Gastroesophageal sphincter (tissue), 4 donors: ENCODE measurements around the gene HSF4. TPM values are rescaled to one million over a fixed set of nuclear protein-coding genes. Genes with fewer than 3 reads are reported as not detected.

Experiments used
- ATAC-seq: fragments of 150-250 bp; one replicate; pipeline ENCODE4 v1.9.1; 2016; ENCODE audit warnings: mild to moderate bottlenecking, moderate library complexity
- H3K27ac ChIP-seq, 4 donors: fragments of 200-600 bp; sonication (generic) in 3 of 4; 1 replicate in 3 of 4; 2 replicates in 1 of 4; pipeline ENCODE4 v1.5.1; 2016 to 2019
- H3K27me3 ChIP-seq: fragments of 200-600 bp; sonication (generic); one replicate; pipeline ENCODE4 v1.5.1; 2019
- H3K36me3 ChIP-seq, 2 donors: fragments of 200-600 bp; sonication (generic); one replicate each; pipeline ENCODE4 v1.5.1; 2019; ENCODE audit warnings: control low read depth in 1 of 2
- H3K4me1 ChIP-seq, 3 donors: fragments of 200-600 bp; sonication (generic); 1 replicate in 2 of 3; 2 replicates in 1 of 3; pipeline ENCODE4 v1.5.1; 2016 to 2019; ENCODE audit warnings: control low read depth in 2 of 3
- H3K4me3 ChIP-seq, 2 donors: fragments of 200-600 bp; sonication (generic); one replicate each; pipeline ENCODE4 v1.5.1; 2019; ENCODE audit warnings: mild to moderate bottlenecking in 1 of 2, moderate library complexity in 1 of 2
- H3K9me3 ChIP-seq, 3 donors: fragments of 200-600 bp; sonication (generic); one replicate each; pipeline ENCODE4 v1.5.1; 2017 to 2019; ENCODE audit warnings: control low read depth in 2 of 3
- EP300 ChIP-seq: sonication (generic); formaldehyde crosslinking; IDR thresholded peaks from one replicate; pipeline ENCODE4 v1.6.1; 2017; ENCODE audit warnings: antibody characterized with exemption, mild to moderate bottlenecking
- POLR2A ChIP-seq, 2 donors: fragments of 450-650 bp; IDR thresholded peaks; one replicate each; pipeline ENCODE4 v1.6.1; 2017; ENCODE audit warnings: antibody characterized with exemption in 2 of 2, mild to moderate bottlenecking in 2 of 2, moderate library complexity in 1 of 2
- POLR2AphosphoS5 ChIP-seq: sonication (generic); formaldehyde crosslinking; IDR thresholded peaks from one replicate; pipeline ENCODE4 v1.6.1; 2017; ENCODE audit warnings: antibody characterized with exemption
- WGBS, 2 donors: methylation state at CpG; one replicate each; pipeline ENCODE4 v1.1.5; 2018; ENCODE audit warnings: low coverage in 1 of 2; 5-methylcytosine and 5-hydroxymethylcytosine counted together
- total RNA-seq, 4 donors: library from RNA; depleted of rRNA; stranded (reverse); fragments of >200 nt; gene quantifications; one replicate each; pipeline ENCODE4 v1.1.0, GENCODE V29; 2016
- TF ChIP-seq, protein P1 (sequence below), 4 experiments: fragments of 200-600 bp in 2 of 4; fragments of 450-650 bp in 2 of 4; sonication (generic) in 1 of 4; IDR thresholded peaks; one replicate each; pipeline ENCODE4 v1.5.1; 2017 to 2019; ENCODE audit warnings: antibody characterized with exemption in 4 of 4, mild to moderate bottlenecking in 2 of 4, moderate library complexity in 2 of 4

Gene HSF4
- total RNA-seq, 4 donors from 2014 or later = 7.7 to 110 (median 59.4) TPM

DNA sequence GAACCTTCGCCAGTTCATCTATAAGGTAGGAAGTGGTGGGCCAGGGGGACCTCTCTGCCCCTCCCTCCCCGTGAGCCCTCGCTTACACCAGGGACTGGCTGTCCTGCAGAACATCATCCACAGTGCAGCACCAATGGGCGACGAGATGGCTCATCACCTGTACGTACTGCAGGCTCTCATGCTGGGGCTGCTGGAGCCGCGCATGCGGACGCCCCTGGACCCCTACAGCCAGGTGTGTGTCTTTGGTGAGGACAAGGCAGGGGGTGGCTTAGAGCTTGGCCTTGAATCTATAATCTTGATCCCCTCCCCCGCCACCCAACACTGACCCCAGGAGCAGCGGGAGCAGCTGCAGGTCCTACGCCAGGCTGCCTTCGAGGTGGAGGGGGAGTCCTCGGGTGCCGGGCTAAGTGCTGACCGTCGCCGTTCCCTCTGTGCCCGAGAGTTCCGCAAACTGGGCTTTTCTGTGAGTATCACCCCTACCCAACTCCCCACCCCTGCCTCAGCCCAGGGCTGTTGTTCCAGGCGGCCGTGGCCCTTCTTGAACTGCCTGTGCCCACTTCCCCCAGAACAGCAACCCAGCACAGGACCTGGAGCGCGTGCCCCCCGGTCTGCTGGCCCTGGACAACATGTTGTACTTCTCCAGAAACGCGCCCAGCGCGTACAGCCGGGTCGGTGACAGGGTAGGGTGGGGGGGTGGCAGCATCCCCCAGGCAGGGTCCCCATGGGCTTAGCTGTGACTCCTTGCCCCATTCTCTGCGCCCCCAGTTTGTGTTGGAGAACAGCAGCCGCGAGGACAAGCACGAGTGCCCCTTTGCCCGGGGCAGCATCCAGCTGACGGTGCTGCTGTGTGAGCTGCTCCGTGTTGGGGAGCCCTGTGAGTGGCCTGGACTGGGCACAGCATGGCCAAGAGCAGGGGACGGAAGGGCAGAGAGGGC, 37.1 kb downstream of the HSF4 start:
- TF ChIP-seq, protein P1, sequence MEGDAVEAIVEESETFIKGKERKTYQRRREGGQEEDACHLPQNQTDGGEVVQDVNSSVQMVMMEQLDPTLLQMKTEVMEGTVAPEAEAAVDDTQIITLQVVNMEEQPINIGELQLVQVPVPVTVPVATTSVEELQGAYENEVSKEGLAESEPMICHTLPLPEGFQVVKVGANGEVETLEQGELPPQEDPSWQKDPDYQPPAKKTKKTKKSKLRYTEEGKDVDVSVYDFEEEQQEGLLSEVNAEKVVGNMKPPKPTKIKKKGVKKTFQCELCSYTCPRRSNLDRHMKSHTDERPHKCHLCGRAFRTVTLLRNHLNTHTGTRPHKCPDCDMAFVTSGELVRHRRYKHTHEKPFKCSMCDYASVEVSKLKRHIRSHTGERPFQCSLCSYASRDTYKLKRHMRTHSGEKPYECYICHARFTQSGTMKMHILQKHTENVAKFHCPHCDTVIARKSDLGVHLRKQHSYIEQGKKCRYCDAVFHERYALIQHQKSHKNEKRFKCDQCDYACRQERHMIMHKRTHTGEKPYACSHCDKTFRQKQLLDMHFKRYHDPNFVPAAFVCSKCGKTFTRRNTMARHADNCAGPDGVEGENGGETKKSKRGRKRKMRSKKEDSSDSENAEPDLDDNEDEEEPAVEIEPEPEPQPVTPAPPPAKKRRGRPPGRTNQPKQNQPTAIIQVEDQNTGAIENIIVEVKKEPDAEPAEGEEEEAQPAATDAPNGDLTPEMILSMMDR (IDR thresholded peaks at IDR 0.05) = no peak
- TF ChIP-seq POLR2AphosphoS5 (no peak), EP300 (no peak), POLR2A (IDR thresholded peaks at IDR 0.05) (no peak)
- no peaks in the 10 kb centered on the region for H3K27me3 ChIP-seq
- no peak overlapping the region for H3K4me3 ChIP-seq
- H3K9me3 ChIP-seq = no peaks in the 10 kb centered on the region
- no CpG with 5 or more reads among the region's 40 CpGs for WGBS, 2 donors
- no peak overlapping the region for H3K27ac ChIP-seq
- H3K4me1 ChIP-seq = peaks cover 0 to 24% (median 12%) of the 10 kb centered on the region in 3 donors
- no peak for ATAC-seq
- H3K36me3 ChIP-seq = peaks cover 0 to 65% of the 10 kb centered on the region in 2 donors

DNA sequence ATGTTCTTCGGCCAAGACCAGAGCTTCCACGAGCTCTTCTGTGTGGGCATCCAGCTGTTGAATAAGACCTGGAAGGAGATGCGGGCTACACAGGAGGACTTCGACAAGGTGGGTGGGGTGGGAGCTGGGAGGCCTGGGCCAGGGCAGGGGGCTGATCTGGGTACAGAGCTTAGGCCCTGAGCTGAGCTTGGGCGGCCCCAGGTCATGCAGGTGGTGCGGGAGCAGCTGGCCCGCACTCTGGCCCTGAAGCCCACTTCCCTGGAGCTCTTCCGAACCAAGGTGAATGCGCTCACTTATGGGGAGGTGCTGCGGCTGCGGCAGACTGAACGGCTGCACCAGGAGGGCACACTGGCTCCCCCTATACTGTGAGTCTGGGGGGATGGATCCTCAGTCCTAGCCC, 37.9 kb downstream of the HSF4 start:
- 80% methylated on average over 1 of the region's 12 CpGs; no CpG with 5 or more reads in 1 of the 2 donors for WGBS, 2 donors
- no peaks in the 10 kb centered on the region for H3K27me3 ChIP-seq
- no peaks in the 10 kb centered on the region for H3K9me3 ChIP-seq
- TF ChIP-seq, protein P1 (IDR thresholded peaks at IDR 0.05) = no peak
- TF ChIP-seq POLR2AphosphoS5 = no peak
- TF ChIP-seq EP300 = no peak
- TF ChIP-seq POLR2A (IDR thresholded peaks at IDR 0.05) = no peak
- no peak overlapping the region for H3K27ac ChIP-seq
- ATAC-seq = no peak
- peaks cover 0 to 65% of the 10 kb centered on the region in 2 donors for H3K36me3 ChIP-seq
- H3K4me3 ChIP-seq = no peak overlapping the region
- peaks cover 0 to 24% (median 12%) of the 10 kb centered on the region in 3 donors for H3K4me1 ChIP-seq

- no peak overlapping the region for H3K27ac ChIP-seq
These were observed 38.5 kb downstream of the HSF4 start for GRCh38 chr16:67202956-67203493.

GRCh38 chr16:67204076-67204475, 39.5 kb downstream of the HSF4 start:
- H3K9me3 ChIP-seq = no peaks in the 10 kb centered on the region
- no peak for TF ChIP-seq POLR2AphosphoS5
- TF ChIP-seq EP300 = no peak
- TF ChIP-seq, protein P1 (IDR thresholded peaks at IDR 0.05) = no peak
- TF ChIP-seq POLR2A (IDR thresholded peaks at IDR 0.05) = no peak
- H3K27me3 ChIP-seq = no peaks in the 10 kb centered on the region
- H3K36me3 ChIP-seq = peaks cover 0 to 56% of the 10 kb centered on the region in 2 donors
- WGBS, 2 donors = no CpG with 5 or more reads among the region's 4 CpGs
- H3K27ac ChIP-seq = no peak overlapping the region
- H3K4me1 ChIP-seq = peaks cover 0 to 10% (median 5%) of the 10 kb centered on the region in 3 donors
- H3K4me3 ChIP-seq = no peak overlapping the region
- ATAC-seq = no peak

More at GRCh38 chr16:67202956-67203493, 38.5 kb downstream of the HSF4 start:
- H3K36me3 ChIP-seq = peaks cover 0 to 65% of the 10 kb centered on the region in 2 donors
- H3K27me3 ChIP-seq = no peaks in the 10 kb centered on the region
- H3K4me3 ChIP-seq = no peak overlapping the region
- no peak for TF ChIP-seq POLR2AphosphoS5
- no peak for TF ChIP-seq POLR2A (IDR thresholded peaks at IDR 0.05)
- no peak for ATAC-seq
- WGBS, 2 donors = 92% methylated on average over 2 of the region's 23 CpGs; no CpG with 5 or more reads in 1 of the 2 donors
- H3K9me3 ChIP-seq = no peaks in the 10 kb centered on the region
- H3K4me1 ChIP-seq = peaks cover 0 to 21% (median 12%) of the 10 kb centered on the region in 3 donors

DNA sequence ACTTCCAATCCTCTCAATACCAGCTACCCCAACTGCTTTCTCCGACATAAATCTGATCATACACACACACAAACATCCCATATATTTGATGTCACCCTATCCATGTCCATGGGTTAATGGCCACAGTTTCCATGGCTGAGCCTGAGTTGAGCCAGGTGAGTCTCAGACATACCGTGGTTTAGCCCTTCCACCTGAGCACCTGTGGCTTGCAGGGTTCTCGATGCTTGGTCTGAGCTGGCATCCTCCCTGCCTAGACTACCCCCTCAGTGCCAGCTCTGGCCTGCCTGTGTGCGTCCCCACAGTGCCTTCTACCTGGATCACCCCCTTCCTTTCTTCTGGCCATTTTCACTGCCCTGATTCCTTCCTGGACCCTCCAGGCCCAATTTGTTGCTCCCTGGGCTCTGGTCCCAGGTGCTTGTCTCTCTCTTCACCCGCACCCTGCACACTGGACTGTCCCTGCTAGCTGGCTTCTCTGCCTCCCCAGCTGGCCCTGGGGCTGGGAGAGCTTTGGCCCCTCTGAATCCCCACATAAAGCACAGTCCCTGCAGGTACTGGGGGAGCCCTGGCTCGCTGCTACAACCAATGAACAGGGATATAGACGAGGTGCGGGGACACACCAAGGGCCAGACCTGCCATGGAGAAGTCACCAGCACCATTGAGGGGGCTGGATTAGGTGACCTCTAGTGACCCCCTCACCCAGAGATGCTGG, 41.7 kb downstream of the HSF4 start:
- peaks cover 0 to 68% of the 10 kb centered on the region in 2 donors for H3K36me3 ChIP-seq
- no peak for ATAC-seq
- 90 to 92% methylated on average over 3 to 6 of the region's 8 CpGs for WGBS, 2 donors

More for the DNA sequence above, 41.7 kb downstream of the HSF4 start:
- H3K4me3 ChIP-seq = no peak overlapping the region
- H3K9me3 ChIP-seq = no peaks in the 10 kb centered on the region
- TF ChIP-seq POLR2AphosphoS5 (no peak), EP300 (no peak), POLR2A (IDR thresholded peaks at IDR 0.05) (no peak)
- TF ChIP-seq, protein P1 (IDR thresholded peaks at IDR 0.05) = no peak
- no peaks in the 10 kb centered on the region for H3K27me3 ChIP-seq
- H3K4me1 ChIP-seq = no peaks in the 10 kb centered on the region
- H3K27ac ChIP-seq = no peak overlapping the region
